Measurements from ENCODE around the gene TMSB10. TPM values are rescaled to one million over a fixed set of nuclear protein-coding genes. Genes with fewer than 3 reads are reported as not detected.
A peak's percentile ranks its signal among the peaks of the same experiment; 100 is the strongest.

Gene TMSB10
- total and polyA plus RNA-seq, 2 of the 13 experiments (the other 11 are each of a cell fraction or from before 2014, with no cell fraction given): 665 to 708 TPM

DNA sequence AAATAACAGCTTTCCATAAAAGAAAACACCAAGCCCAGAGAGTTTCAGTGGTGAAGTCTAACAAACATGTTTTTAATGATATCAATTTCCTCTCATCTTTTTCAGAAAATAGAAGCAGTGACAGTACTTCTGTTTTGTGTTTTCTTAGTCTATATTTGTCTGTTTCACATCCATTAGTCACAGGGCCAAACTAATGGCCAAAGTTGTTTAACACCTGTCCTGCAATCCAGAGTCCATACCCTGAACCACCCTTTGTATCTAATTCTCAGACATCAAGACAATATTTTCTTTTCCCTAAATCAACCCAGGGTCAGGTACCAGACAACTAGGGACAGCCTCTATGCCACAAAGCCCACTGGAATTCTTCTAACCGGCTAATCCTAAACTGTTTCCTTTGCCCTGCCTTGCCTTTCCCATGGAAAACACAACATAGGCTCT lies 25.9 kb downstream of the TMSB10 start (continued):
- TF ChIP-seq ZNF746 (CRISPR knock-in tag; IDR thresholded peaks at IDR 0.05) (no peak), ZNF329 (CRISPR knock-in tag; IDR thresholded peaks at IDR 0.05; ENCODE audit: low read depth) (no peak), SRSF1 (optimal IDR thresholded peaks at IDR 0.05; ENCODE audit: low read depth, low read length) (no peak), LCORL (IDR thresholded peaks at IDR 0.05) (no peak), LCORL (CRISPR knock-in tag; IDR thresholded peaks at IDR 0.05) (peak; percentile 60; the same call in 1 of the 2 replicates), KLF9 (CRISPR knock-in tag; IDR thresholded peaks at IDR 0.05; ENCODE audit: low read depth) (no peak), ZIK1 (CRISPR knock-in tag; IDR thresholded peaks at IDR 0.05; ENCODE audit: borderline replicate concordance, low read depth) (no peak), SAP130 (CRISPR knock-in tag; IDR thresholded peaks at IDR 0.05; ENCODE audit: low read depth) (0 out of 2 replicates have a peak, but pooled peaks have one; percentile 36), ZNF607 (CRISPR knock-in tag; IDR thresholded peaks at IDR 0.05; ENCODE audit: borderline replicate concordance) (no peak), ZNF790 (CRISPR knock-in tag; IDR thresholded peaks at IDR 0.05; ENCODE audit: borderline replicate concordance) (no peak), NFIB (CRISPR knock-in tag; IDR thresholded peaks at IDR 0.05; ENCODE audit: borderline replicate concordance) (no peak), ZNF501 (CRISPR knock-in tag; IDR thresholded peaks at IDR 0.05) (no peak), MED1 (CRISPR knock-in tag; IDR thresholded peaks at IDR 0.05) (0 out of 2 replicates have a peak, but pooled peaks have one; percentile 12), ZNF674 (CRISPR knock-in tag; IDR thresholded peaks at IDR 0.05; ENCODE audit: low read depth) (no peak), HMG20B (CRISPR knock-in tag; conservative IDR thresholded peaks at IDR 0.05) (no peak), GTF3A (CRISPR knock-in tag; conservative IDR thresholded peaks at IDR 0.05) (no peak)
- TF ChIP-seq, protein P1, sequence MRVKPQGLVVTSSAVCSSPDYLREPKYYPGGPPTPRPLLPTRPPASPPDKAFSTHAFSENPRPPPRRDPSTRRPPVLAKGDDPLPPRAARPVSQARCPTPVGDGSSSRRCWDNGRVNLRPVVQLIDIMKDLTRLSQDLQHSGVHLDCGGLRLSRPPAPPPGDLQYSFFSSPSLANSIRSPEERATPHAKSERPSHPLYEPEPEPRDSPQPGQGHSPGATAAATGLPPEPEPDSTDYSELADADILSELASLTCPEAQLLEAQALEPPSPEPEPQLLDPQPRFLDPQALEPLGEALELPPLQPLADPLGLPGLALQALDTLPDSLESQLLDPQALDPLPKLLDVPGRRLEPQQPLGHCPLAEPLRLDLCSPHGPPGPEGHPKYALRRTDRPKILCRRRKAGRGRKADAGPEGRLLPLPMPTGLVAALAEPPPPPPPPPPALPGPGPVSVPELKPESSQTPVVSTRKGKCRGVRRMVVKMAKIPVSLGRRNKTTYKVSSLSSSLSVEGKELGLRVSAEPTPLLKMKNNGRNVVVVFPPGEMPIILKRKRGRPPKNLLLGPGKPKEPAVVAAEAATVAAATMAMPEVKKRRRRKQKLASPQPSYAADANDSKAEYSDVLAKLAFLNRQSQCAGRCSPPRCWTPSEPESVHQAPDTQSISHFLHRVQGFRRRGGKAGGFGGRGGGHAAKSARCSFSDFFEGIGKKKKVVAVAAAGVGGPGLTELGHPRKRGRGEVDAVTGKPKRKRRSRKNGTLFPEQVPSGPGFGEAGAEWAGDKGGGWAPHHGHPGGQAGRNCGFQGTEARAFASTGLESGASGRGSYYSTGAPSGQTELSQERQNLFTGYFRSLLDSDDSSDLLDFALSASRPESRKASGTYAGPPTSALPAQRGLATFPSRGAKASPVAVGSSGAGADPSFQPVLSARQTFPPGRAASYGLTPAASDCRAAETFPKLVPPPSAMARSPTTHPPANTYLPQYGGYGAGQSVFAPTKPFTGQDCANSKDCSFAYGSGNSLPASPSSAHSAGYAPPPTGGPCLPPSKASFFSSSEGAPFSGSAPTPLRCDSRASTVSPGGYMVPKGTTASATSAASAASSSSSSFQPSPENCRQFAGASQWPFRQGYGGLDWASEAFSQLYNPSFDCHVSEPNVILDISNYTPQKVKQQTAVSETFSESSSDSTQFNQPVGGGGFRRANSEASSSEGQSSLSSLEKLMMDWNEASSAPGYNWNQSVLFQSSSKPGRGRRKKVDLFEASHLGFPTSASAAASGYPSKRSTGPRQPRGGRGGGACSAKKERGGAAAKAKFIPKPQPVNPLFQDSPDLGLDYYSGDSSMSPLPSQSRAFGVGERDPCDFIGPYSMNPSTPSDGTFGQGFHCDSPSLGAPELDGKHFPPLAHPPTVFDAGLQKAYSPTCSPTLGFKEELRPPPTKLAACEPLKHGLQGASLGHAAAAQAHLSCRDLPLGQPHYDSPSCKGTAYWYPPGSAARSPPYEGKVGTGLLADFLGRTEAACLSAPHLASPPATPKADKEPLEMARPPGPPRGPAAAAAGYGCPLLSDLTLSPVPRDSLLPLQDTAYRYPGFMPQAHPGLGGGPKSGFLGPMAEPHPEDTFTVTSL (CRISPR knock-in tag; IDR thresholded peaks at IDR 0.05; ENCODE audit: borderline replicate concordance): peak; percentile 42; the same call in 1 of the 2 replicates
- TF ChIP-seq, protein P2, sequence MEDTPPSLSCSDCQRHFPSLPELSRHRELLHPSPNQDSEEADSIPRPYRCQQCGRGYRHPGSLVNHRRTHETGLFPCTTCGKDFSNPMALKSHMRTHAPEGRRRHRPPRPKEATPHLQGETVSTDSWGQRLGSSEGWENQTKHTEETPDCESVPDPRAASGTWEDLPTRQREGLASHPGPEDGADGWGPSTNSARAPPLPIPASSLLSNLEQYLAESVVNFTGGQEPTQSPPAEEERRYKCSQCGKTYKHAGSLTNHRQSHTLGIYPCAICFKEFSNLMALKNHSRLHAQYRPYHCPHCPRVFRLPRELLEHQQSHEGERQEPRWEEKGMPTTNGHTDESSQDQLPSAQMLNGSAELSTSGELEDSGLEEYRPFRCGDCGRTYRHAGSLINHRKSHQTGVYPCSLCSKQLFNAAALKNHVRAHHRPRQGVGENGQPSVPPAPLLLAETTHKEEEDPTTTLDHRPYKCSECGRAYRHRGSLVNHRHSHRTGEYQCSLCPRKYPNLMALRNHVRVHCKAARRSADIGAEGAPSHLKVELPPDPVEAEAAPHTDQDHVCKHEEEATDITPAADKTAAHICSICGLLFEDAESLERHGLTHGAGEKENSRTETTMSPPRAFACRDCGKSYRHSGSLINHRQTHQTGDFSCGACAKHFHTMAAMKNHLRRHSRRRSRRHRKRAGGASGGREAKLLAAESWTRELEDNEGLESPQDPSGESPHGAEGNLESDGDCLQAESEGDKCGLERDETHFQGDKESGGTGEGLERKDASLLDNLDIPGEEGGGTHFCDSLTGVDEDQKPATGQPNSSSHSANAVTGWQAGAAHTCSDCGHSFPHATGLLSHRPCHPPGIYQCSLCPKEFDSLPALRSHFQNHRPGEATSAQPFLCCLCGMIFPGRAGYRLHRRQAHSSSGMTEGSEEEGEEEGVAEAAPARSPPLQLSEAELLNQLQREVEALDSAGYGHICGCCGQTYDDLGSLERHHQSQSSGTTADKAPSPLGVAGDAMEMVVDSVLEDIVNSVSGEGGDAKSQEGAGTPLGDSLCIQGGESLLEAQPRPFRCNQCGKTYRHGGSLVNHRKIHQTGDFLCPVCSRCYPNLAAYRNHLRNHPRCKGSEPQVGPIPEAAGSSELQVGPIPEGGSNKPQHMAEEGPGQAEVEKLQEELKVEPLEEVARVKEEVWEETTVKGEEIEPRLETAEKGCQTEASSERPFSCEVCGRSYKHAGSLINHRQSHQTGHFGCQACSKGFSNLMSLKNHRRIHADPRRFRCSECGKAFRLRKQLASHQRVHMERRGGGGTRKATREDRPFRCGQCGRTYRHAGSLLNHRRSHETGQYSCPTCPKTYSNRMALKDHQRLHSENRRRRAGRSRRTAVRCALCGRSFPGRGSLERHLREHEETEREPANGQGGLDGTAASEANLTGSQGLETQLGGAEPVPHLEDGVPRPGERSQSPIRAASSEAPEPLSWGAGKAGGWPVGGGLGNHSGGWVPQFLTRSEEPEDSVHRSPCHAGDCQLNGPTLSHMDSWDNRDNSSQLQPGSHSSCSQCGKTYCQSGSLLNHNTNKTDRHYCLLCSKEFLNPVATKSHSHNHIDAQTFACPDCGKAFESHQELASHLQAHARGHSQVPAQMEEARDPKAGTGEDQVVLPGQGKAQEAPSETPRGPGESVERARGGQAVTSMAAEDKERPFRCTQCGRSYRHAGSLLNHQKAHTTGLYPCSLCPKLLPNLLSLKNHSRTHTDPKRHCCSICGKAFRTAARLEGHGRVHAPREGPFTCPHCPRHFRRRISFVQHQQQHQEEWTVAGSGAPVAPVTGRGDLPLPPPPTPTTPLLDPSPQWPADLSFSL (CRISPR knock-in tag; IDR thresholded peaks at IDR 0.05): no peak

All from HepG2 (cell line).